Measurements from ENCODE around the gene FARSA.
"Not testable (repeated sequence)": the region's sequence is repeated elsewhere in the genome, so short reads cannot be mapped to it uniquely, and the experiment has no call there.

FARSA gene

GRCh38 chr19:12924621-12925310, 8.7 kb downstream of the FARSA start:
- FAIRE-seq (no peak), DNase-seq (ENCODE audit: insufficient read length, low spot score) (no peak)
- no peak for TF ChIP-seq SPI1 (IDR thresholded peaks at IDR 0.05; ENCODE audit: low read depth, low read length)
- TF ChIP-seq PAX5 (IDR thresholded peaks at IDR 0.05; ENCODE audit: insufficient read depth, low read length, severe bottlenecking), result no peak
- TF ChIP-seq POU2F2 (IDR thresholded peaks at IDR 0.05; ENCODE audit: low read depth, low read length), result no peak
- TF ChIP-seq POLR2A (IDR thresholded peaks at IDR 0.05; ENCODE audit: low read depth, low read length), result no peak

- TF ChIP-seq TAF1 (IDR thresholded peaks at IDR 0.05; ENCODE audit: low read depth, low read length) (no peak), POU2F2 (IDR thresholded peaks at IDR 0.05; ENCODE audit: low read depth, low read length) (no peak), POLR2AphosphoS5 (IDR thresholded peaks at IDR 0.05; ENCODE audit: low read depth, low read length) (no peak), PAX5 (IDR thresholded peaks at IDR 0.05; ENCODE audit: insufficient read depth, low read length, severe bottlenecking) (no peak), POLR2A (IDR thresholded peaks at IDR 0.05; ENCODE audit: low read depth, low read length) (no peak), SPI1 (IDR thresholded peaks at IDR 0.05; ENCODE audit: low read depth, low read length) (no peak)
- DNase-seq (ENCODE audit: insufficient read length, low spot score), result no peak
- no peak for FAIRE-seq
Measured at GRCh38 chr19:12922959-12923358, 10.6 kb downstream of the FARSA start.

- no peak for FAIRE-seq
- TF ChIP-seq PAX5 (IDR thresholded peaks at IDR 0.05; ENCODE audit: insufficient read depth, low read length, severe bottlenecking), result no peak
- TF ChIP-seq TAF1 (IDR thresholded peaks at IDR 0.05; ENCODE audit: low read depth, low read length), result no peak
- TF ChIP-seq POU2F2 (IDR thresholded peaks at IDR 0.05; ENCODE audit: low read depth, low read length), result no peak
- no peak for TF ChIP-seq POLR2A (IDR thresholded peaks at IDR 0.05; ENCODE audit: low read depth, low read length)
- TF ChIP-seq SPI1 (IDR thresholded peaks at IDR 0.05; ENCODE audit: low read depth, low read length), result no peak
- no peak for TF ChIP-seq POLR2AphosphoS5 (IDR thresholded peaks at IDR 0.05; ENCODE audit: low read depth, low read length)
- DNase-seq (ENCODE audit: insufficient read length, low spot score), result no peak
Measured at GRCh38 chr19:12921047-12921446, 12.5 kb downstream of the FARSA start.

GRCh38 chr19:12918253-12918652, 15.3 kb downstream of the FARSA start:
- DNase-seq (ENCODE audit: insufficient read length, low spot score), result no peak
- no peak for FAIRE-seq
- TF ChIP-seq POLR2A (IDR thresholded peaks at IDR 0.05; ENCODE audit: low read depth, low read length), result no peak
- TF ChIP-seq SPI1 (IDR thresholded peaks at IDR 0.05; ENCODE audit: low read depth, low read length), result no peak
- no peak for TF ChIP-seq POLR2AphosphoS5 (IDR thresholded peaks at IDR 0.05; ENCODE audit: low read depth, low read length)
- no peak for TF ChIP-seq TAF1 (IDR thresholded peaks at IDR 0.05; ENCODE audit: low read depth, low read length)
- no peak for TF ChIP-seq POU2F2 (IDR thresholded peaks at IDR 0.05; ENCODE audit: low read depth, low read length)
- TF ChIP-seq PAX5 (IDR thresholded peaks at IDR 0.05; ENCODE audit: insufficient read depth, low read length, severe bottlenecking), result no peak

- DNase-seq (ENCODE audit: insufficient read length, low spot score); FAIRE-seq: not testable (repeated sequence)
Measured at GRCh38 chr19:12915860-12916259, 17.7 kb downstream of the FARSA start.

GRCh38 chr19:12913851-12914690, 19.4 kb downstream of the FARSA start:
- peak; percentile 51 for DNase-seq (ENCODE audit: insufficient read length, low spot score)
- TF ChIP-seq TAF1 (IDR thresholded peaks at IDR 0.05; ENCODE audit: low read depth, low read length) (no peak), POU2F2 (IDR thresholded peaks at IDR 0.05; ENCODE audit: low read depth, low read length) (no peak), PAX5 (IDR thresholded peaks at IDR 0.05; ENCODE audit: insufficient read depth, low read length, severe bottlenecking) (no peak), POLR2A (IDR thresholded peaks at IDR 0.05; ENCODE audit: low read depth, low read length) (peak; percentile 60), POLR2AphosphoS5 (IDR thresholded peaks at IDR 0.05; ENCODE audit: low read depth, low read length) (peak; percentile 49), SPI1 (IDR thresholded peaks at IDR 0.05; ENCODE audit: low read depth, low read length) (0 out of 2 replicates have a peak, but pooled peaks have one; percentile 17)
- peak; percentile 84 for FAIRE-seq

- DNase-seq (ENCODE audit: insufficient read length, low spot score) (no peak), FAIRE-seq (no peak)
- no peak for TF ChIP-seq POLR2AphosphoS5 (IDR thresholded peaks at IDR 0.05; ENCODE audit: low read depth, low read length)
- TF ChIP-seq POLR2A (IDR thresholded peaks at IDR 0.05; ENCODE audit: low read depth, low read length), result no peak
- TF ChIP-seq PAX5 (IDR thresholded peaks at IDR 0.05; ENCODE audit: insufficient read depth, low read length, severe bottlenecking), result no peak
- no peak for TF ChIP-seq POU2F2 (IDR thresholded peaks at IDR 0.05; ENCODE audit: low read depth, low read length)
- TF ChIP-seq SPI1 (IDR thresholded peaks at IDR 0.05; ENCODE audit: low read depth, low read length), result no peak
- TF ChIP-seq TAF1 (IDR thresholded peaks at IDR 0.05; ENCODE audit: low read depth, low read length), result no peak
Measured at GRCh38 chr19:12913011-12913561, 20.4 kb downstream of the FARSA start.

GRCh38 chr19:12912571-12912970, 20.9 kb downstream of the FARSA start:
- TF ChIP-seq POU2F2 (IDR thresholded peaks at IDR 0.05; ENCODE audit: low read depth, low read length) (no peak), PAX5 (IDR thresholded peaks at IDR 0.05; ENCODE audit: insufficient read depth, low read length, severe bottlenecking) (no peak), TAF1 (IDR thresholded peaks at IDR 0.05; ENCODE audit: low read depth, low read length) (no peak), POLR2AphosphoS5 (IDR thresholded peaks at IDR 0.05; ENCODE audit: low read depth, low read length) (no peak), SPI1 (IDR thresholded peaks at IDR 0.05; ENCODE audit: low read depth, low read length) (no peak), POLR2A (IDR thresholded peaks at IDR 0.05; ENCODE audit: low read depth, low read length) (no peak)
- no peak for FAIRE-seq
- no peak for DNase-seq (ENCODE audit: insufficient read length, low spot score)

- no peak for DNase-seq (ENCODE audit: insufficient read length, low spot score)
- no peak for FAIRE-seq
- TF ChIP-seq POU2F2 (IDR thresholded peaks at IDR 0.05; ENCODE audit: low read depth, low read length) (no peak), SPI1 (IDR thresholded peaks at IDR 0.05; ENCODE audit: low read depth, low read length) (no peak), POLR2AphosphoS5 (IDR thresholded peaks at IDR 0.05; ENCODE audit: low read depth, low read length) (no peak), PAX5 (IDR thresholded peaks at IDR 0.05; ENCODE audit: insufficient read depth, low read length, severe bottlenecking) (no peak), TAF1 (IDR thresholded peaks at IDR 0.05; ENCODE audit: low read depth, low read length) (no peak), POLR2A (IDR thresholded peaks at IDR 0.05; ENCODE audit: low read depth, low read length) (no peak)
Measured at GRCh38 chr19:12907166-12907565, 26.3 kb downstream of the FARSA start.

Data from GM12891 (cell line).